GM23338 (cell line): ENCODE results near the gene USP15. TPM values are rescaled to one million over a fixed set of nuclear protein-coding genes. Genes with fewer than 3 reads are reported as not detected.

Source experiments
- ATAC-seq: fragments of 200-7000 bp; cut with Tn5 transposase; 3 replicates; pipeline ENCODE4 v1.9.1; 2020
- DNase-seq: peaks from one replicate; pipeline ENCODE4 v3.0.0-alpha.2; 2015; ENCODE audit warnings: low spot score
- H2AFZ ChIP-seq: fragments of 200-600 bp; sonication (generic); 2 replicates; pipeline ENCODE4 v1.8.0; 2016; ENCODE audit warnings: antibody characterized with exemption, mild to moderate bottlenecking, moderate library complexity
- H3F3A ChIP-seq: fragments of 200-600 bp; sonication (generic); replicated peaks from 2 replicates; pipeline ENCODE4 v1.8.0; 2017; ENCODE audit warnings: antibody characterized with exemption, mixed run types, low read depth
- H3K27ac ChIP-seq: fragments of 200-600 bp; sonication (generic); 2 replicates; pipeline ENCODE4 v1.6.1; 2016; ENCODE audit warnings: low read depth
- H3K27me3 ChIP-seq: fragments of 200-600 bp; sonication (generic); 2 replicates; pipeline ENCODE4 v1.8.0; 2016; ENCODE audit warnings: mild to moderate bottlenecking, mixed run types, moderate library complexity; ENCODE audit not compliant: insufficient read depth
- H3K36me3 ChIP-seq: fragments of 200-600 bp; sonication (generic); 2 replicates; pipeline ENCODE4 v1.8.0; 2016; ENCODE audit warnings: mild to moderate bottlenecking; ENCODE audit not compliant: insufficient read depth
- H3K4me1 ChIP-seq: fragments of 200-600 bp; sonication (generic); 2 replicates; pipeline ENCODE4 v1.8.0; 2016; ENCODE audit warnings: mild to moderate bottlenecking, moderate library complexity; ENCODE audit not compliant: insufficient read depth
- H3K4me2 ChIP-seq: fragments of 200-600 bp; sonication (generic); 2 replicates; pipeline ENCODE4 v1.7.1; 2017; ENCODE audit warnings: mixed run types
- H3K4me3 ChIP-seq: fragments of 200-600 bp; sonication (generic); 2 replicates; pipeline ENCODE4 v1.6.1; 2016; ENCODE audit warnings: mixed run types
- H3K79me2 ChIP-seq: fragments of 200-600 bp; sonication (generic); replicated peaks from 2 replicates; pipeline ENCODE4 v1.8.0; 2017; ENCODE audit warnings: mild to moderate bottlenecking; ENCODE audit not compliant: insufficient read depth
- H3K9me2 ChIP-seq: fragments of 200-600 bp; sonication (generic); 2 replicates; pipeline ENCODE4 v1.8.0; 2017; ENCODE audit not compliant: insufficient read depth
- H4K20me1 ChIP-seq: fragments of 200-600 bp; sonication (generic); replicated peaks from 2 replicates; pipeline ENCODE4 v1.8.0; 2017; ENCODE audit warnings: mild to moderate bottlenecking; ENCODE audit not compliant: insufficient read depth
- H3K27ac Mint-ChIP-seq: 2 replicates; pipeline ENCODE4 v1.8.0; 2020; ENCODE audit warnings: inconsistent platforms, mild to moderate bottlenecking, moderate library complexity, mixed read lengths
- H3K27me3 Mint-ChIP-seq: 3 replicates; pipeline ENCODE4 v1.8.0; 2022; ENCODE audit warnings: low read depth, mild to moderate bottlenecking, moderate library complexity, mixed read lengths, inconsistent platforms; ENCODE audit not compliant: insufficient read depth, poor library complexity
- H3K36me3 Mint-ChIP-seq: 3 replicates; pipeline ENCODE4 v1.8.0; 2021; ENCODE audit warnings: low read depth, mild to moderate bottlenecking, inconsistent platforms, moderate library complexity, mixed read lengths
- H3K4me1 Mint-ChIP-seq: 3 replicates; pipeline ENCODE4 v1.8.0; 2020; ENCODE audit warnings: mild to moderate bottlenecking, inconsistent platforms, mixed read lengths
- H3K4me3 Mint-ChIP-seq: 3 replicates; pipeline ENCODE4 v1.8.0; 2021; ENCODE audit warnings: moderate library complexity, mild to moderate bottlenecking, inconsistent platforms, mixed read lengths
- H3K9me3 Mint-ChIP-seq: 3 replicates; pipeline ENCODE4 v1.8.0; 2020; ENCODE audit warnings: moderate library complexity, mild to moderate bottlenecking, inconsistent platforms, mixed read lengths
- CREB1 ChIP-seq: fragments of 250-450 bp; sonication (Bioruptor Pico); IDR thresholded peaks from 2 replicates; pipeline ENCODE4 v1.5.0; 2020; ENCODE audit warnings: low read depth, mild to moderate bottlenecking, moderate library complexity
- ETS1 ChIP-seq: IDR thresholded peaks from 2 replicates; pipeline ENCODE4 v1.6.1; 2016; ENCODE audit warnings: antibody characterized with exemption
- EZH2 ChIP-seq: fragments of 200-600 bp; sonication (generic); IDR thresholded peaks from one replicate; pipeline ENCODE4 v1.8.0; 2017; ENCODE audit warnings: antibody characterized with exemption, mild to moderate bottlenecking, low read depth; ENCODE audit not compliant: unreplicated experiment
- EZH2phosphoT487 ChIP-seq: fragments of 200-600 bp; sonication (generic); IDR thresholded peaks from one replicate; pipeline ENCODE4 v1.8.1; 2018; ENCODE audit warnings: antibody characterized with exemption; ENCODE audit not compliant: unreplicated experiment
- JUNB ChIP-seq: IDR thresholded peaks from one replicate; pipeline ENCODE4 v1.6.1; 2016; ENCODE audit warnings: antibody characterized with exemption; ENCODE audit not compliant: unreplicated experiment
- NANOG ChIP-seq: IDR thresholded peaks from 2 replicates; pipeline ENCODE4 v1.6.1; 2016; ENCODE audit warnings: antibody characterized with exemption, borderline replicate concordance
- POLR2AphosphoS5 ChIP-seq: IDR thresholded peaks from 2 replicates; pipeline ENCODE4 v1.6.1; 2016; ENCODE audit warnings: antibody characterized with exemption, low read depth
- REST ChIP-seq: IDR thresholded peaks from one replicate; pipeline ENCODE4 v1.6.1; 2018; ENCODE audit warnings: antibody characterized with exemption; ENCODE audit not compliant: unreplicated experiment
- STAT1 ChIP-seq: IDR thresholded peaks from one replicate; pipeline ENCODE4 v1.6.1; 2016; ENCODE audit warnings: antibody characterized with exemption; ENCODE audit not compliant: unreplicated experiment
- ZNF114 ChIP-seq: fragments of 250-450 bp; sonication (Bioruptor Pico); IDR thresholded peaks from 2 replicates; pipeline ENCODE4 v1.5.0; 2020; ENCODE audit warnings: mild to moderate bottlenecking, moderate library complexity
- ZNF331 ChIP-seq: fragments of 250-450 bp; sonication (Bioruptor Pico); IDR thresholded peaks from 2 replicates; pipeline ENCODE4 v1.5.0; 2020; ENCODE audit warnings: low read depth, mild to moderate bottlenecking, moderate library complexity
- polyA plus RNA-seq: library from polyadenylated mRNA; unstranded; fragments of >200 nt; fragmentation: Nextera tagmentation; extraction: Ambion mirVana; gene quantifications from 2 replicates; pipeline ENCODE4 v1.2.1, GENCODE V29; 2016
- total RNA-seq: library from RNA; depleted of rRNA; stranded (reverse); fragments of >200 nt; shearing (Covaris generic); gene quantifications from 2 replicates; pipeline ENCODE4 v1.2.3, GENCODE V29; 2014
- TF ChIP-seq, protein P1 (sequence below), 2 experiments: fragments of 200-600 bp in 1 of 2; sonication (generic) in 1 of 2; conservative IDR thresholded peaks; 2 replicates each; pipeline versions ENCODE4 v1.5.1 to v1.6.1; 2016 to 2017; ENCODE audit warnings: antibody characterized with exemption in 2 of 2, low read depth in 2 of 2, mild to moderate bottlenecking in 2 of 2, moderate library complexity in 1 of 2
- TF ChIP-seq, protein P2 (sequence below): fragments of 250-450 bp; sonication (Bioruptor Pico); IDR thresholded peaks from 2 replicates; pipeline ENCODE4 v1.5.0; 2020; ENCODE audit warnings: mild to moderate bottlenecking, moderate library complexity

The USP15 gene
- total and polyA plus RNA-seq, 2 experiments from 2014 or later: 29.5 to 60.3 TPM

DNA sequence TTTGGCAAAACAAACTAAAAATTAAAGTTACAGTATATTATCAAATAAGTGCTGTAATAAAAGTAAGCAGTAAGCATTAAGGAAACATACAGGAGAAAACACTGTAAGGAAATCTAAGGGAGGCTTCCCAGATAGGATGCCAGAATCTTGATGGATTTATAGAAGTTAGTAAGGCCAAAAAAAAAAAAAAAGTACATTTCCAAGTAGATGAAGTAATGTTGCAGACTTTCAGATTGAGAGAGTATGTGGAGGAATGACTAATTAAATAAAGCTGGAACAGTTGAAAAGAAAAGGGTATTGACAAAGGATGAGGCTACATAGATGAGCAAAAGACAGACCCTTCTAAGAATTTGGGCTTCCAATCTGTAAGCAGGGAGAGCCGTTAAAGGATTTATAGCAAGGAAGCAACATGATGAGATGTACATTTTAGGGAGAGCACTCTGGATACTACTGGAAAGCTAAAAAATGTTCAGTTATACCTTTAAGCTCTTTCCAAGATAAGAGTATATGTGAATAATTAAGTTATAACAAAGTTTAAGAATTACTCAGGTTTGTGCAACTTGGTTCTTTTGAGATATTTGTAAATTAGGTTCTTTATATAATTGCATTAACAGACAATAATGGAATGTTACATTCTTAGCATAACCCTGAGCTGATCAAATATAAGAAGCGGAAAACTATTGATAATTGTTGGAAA is 119.0 kb downstream of the USP15 start:
- DNase-seq: no peak
- no peak overlapping the region for H3K27ac ChIP-seq
- H3K27me3 ChIP-seq: no peaks in the 10 kb centered on the region
- H3K79me2 ChIP-seq: no peaks in the 10 kb centered on the region
- H2AFZ ChIP-seq: no peak overlapping the region
- Mint-ChIP-seq H3K4me3 (no peak overlapping the region), H3K4me1 (no peaks in the 10 kb centered on the region), H3K27ac (no peak overlapping the region), H3K36me3 (no peaks in the 10 kb centered on the region), H3K9me3 (no peaks in the 10 kb centered on the region), H3K27me3 (no peaks in the 10 kb centered on the region)
- H3F3A ChIP-seq: no peaks in the 10 kb centered on the region
- ATAC-seq: no peak
- no peaks in the 10 kb centered on the region for H3K36me3 ChIP-seq
- H3K9me2 ChIP-seq: no peaks in the 10 kb centered on the region
- no peak overlapping the region for H3K4me3 ChIP-seq
- no peaks in the 10 kb centered on the region for H4K20me1 ChIP-seq
- no peaks in the 10 kb centered on the region for H3K4me1 ChIP-seq
- H3K4me2 ChIP-seq: no peak overlapping the region
- TF ChIP-seq ETS1: no peak
- TF ChIP-seq POLR2AphosphoS5: no peak
- no peak for TF ChIP-seq CREB1 (CRISPR knock-in tag)
- TF ChIP-seq, protein P1, sequence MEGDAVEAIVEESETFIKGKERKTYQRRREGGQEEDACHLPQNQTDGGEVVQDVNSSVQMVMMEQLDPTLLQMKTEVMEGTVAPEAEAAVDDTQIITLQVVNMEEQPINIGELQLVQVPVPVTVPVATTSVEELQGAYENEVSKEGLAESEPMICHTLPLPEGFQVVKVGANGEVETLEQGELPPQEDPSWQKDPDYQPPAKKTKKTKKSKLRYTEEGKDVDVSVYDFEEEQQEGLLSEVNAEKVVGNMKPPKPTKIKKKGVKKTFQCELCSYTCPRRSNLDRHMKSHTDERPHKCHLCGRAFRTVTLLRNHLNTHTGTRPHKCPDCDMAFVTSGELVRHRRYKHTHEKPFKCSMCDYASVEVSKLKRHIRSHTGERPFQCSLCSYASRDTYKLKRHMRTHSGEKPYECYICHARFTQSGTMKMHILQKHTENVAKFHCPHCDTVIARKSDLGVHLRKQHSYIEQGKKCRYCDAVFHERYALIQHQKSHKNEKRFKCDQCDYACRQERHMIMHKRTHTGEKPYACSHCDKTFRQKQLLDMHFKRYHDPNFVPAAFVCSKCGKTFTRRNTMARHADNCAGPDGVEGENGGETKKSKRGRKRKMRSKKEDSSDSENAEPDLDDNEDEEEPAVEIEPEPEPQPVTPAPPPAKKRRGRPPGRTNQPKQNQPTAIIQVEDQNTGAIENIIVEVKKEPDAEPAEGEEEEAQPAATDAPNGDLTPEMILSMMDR (conservative IDR thresholded peaks at IDR 0.05; ENCODE audit: low read depth in 2 of 2): no peak
- TF ChIP-seq, protein P2, sequence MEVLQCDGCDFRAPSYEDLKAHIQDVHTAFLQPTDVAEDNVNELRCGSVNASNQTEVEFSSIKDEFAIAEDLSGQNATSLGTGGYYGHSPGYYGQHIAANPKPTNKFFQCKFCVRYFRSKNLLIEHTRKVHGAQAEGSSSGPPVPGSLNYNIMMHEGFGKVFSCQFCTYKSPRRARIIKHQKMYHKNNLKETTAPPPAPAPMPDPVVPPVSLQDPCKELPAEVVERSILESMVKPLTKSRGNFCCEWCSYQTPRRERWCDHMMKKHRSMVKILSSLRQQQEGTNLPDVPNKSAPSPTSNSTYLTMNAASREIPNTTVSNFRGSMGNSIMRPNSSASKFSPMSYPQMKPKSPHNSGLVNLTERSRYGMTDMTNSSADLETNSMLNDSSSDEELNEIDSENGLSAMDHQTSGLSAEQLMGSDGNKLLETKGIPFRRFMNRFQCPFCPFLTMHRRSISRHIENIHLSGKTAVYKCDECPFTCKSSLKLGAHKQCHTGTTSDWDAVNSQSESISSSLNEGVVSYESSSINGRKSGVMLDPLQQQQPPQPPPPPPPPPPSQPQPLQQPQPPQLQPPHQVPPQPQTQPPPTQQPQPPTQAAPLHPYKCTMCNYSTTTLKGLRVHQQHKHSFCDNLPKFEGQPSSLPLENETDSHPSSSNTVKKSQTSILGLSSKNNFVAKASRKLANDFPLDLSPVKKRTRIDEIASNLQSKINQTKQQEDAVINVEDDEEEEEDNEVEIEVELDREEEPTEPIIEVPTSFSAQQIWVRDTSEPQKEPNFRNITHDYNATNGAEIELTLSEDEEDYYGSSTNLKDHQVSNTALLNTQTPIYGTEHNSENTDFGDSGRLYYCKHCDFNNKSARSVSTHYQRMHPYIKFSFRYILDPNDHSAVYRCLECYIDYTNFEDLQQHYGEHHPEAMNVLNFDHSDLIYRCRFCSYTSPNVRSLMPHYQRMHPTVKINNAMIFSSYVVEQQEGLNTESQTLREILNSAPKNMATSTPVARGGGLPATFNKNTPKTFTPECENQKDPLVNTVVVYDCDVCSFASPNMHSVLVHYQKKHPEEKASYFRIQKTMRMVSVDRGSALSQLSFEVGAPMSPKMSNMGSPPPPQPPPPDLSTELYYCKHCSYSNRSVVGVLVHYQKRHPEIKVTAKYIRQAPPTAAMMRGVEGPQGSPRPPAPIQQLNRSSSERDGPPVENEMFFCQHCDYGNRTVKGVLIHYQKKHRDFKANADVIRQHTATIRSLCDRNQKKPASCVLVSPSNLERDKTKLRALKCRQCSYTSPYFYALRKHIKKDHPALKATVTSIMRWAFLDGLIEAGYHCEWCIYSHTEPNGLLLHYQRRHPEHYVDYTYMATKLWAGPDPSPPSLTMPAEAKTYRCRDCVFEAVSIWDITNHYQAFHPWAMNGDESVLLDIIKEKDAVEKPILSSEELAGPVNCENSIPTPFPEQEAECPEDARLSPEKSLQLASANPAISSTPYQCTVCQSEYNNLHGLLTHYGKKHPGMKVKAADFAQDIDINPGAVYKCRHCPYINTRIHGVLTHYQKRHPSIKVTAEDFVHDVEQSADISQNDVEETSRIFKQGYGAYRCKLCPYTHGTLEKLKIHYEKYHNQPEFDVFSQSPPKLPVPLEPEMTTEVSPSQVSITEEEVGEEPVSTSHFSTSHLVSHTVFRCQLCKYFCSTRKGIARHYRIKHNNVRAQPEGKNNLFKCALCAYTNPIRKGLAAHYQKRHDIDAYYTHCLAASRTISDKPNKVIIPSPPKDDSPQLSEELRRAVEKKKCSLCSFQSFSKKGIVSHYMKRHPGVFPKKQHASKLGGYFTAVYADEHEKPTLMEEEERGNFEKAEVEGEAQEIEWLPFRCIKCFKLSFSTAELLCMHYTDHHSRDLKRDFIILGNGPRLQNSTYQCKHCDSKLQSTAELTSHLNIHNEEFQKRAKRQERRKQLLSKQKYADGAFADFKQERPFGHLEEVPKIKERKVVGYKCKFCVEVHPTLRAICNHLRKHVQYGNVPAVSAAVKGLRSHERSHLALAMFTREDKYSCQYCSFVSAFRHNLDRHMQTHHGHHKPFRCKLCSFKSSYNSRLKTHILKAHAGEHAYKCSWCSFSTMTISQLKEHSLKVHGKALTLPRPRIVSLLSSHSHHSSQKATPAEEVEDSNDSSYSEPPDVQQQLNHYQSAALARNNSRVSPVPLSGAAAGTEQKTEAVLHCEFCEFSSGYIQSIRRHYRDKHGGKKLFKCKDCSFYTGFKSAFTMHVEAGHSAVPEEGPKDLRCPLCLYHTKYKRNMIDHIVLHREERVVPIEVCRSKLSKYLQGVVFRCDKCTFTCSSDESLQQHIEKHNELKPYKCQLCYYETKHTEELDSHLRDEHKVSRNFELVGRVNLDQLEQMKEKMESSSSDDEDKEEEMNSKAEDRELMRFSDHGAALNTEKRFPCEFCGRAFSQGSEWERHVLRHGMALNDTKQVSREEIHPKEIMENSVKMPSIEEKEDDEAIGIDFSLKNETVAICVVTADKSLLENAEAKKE (CRISPR knock-in tag): no peak
- no peak for TF ChIP-seq ZNF114 (CRISPR knock-in tag)
- TF ChIP-seq STAT1: no peak
- TF ChIP-seq EZH2: no peak
- no peak for TF ChIP-seq EZH2phosphoT487
- TF ChIP-seq JUNB: no peak
- TF ChIP-seq REST: no peak
- no peak for TF ChIP-seq NANOG
- no peak for TF ChIP-seq ZNF331
